ENCODE results near the gene VCP.

GRCh38 chr9:35072461-35073278 is at the start of gene VCP:
- peak; percentile 83 to 94 for TF ChIP-seq POLR2A (IDR thresholded peaks at IDR 0.05)
- TF ChIP-seq, protein P1, sequence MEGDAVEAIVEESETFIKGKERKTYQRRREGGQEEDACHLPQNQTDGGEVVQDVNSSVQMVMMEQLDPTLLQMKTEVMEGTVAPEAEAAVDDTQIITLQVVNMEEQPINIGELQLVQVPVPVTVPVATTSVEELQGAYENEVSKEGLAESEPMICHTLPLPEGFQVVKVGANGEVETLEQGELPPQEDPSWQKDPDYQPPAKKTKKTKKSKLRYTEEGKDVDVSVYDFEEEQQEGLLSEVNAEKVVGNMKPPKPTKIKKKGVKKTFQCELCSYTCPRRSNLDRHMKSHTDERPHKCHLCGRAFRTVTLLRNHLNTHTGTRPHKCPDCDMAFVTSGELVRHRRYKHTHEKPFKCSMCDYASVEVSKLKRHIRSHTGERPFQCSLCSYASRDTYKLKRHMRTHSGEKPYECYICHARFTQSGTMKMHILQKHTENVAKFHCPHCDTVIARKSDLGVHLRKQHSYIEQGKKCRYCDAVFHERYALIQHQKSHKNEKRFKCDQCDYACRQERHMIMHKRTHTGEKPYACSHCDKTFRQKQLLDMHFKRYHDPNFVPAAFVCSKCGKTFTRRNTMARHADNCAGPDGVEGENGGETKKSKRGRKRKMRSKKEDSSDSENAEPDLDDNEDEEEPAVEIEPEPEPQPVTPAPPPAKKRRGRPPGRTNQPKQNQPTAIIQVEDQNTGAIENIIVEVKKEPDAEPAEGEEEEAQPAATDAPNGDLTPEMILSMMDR (IDR thresholded peaks at IDR 0.05) = no peak
